Thyroid gland (tissue), 4 donors: ENCODE data around the gene PDGFA.

Experiments used
- POLR2A ChIP-seq, 2 donors: fragments of 450-650 bp; IDR thresholded peaks; one replicate each; pipeline ENCODE4 v1.6.1; 2017; ENCODE audit warnings: antibody characterized with exemption in 2 of 2, mild to moderate bottlenecking in 2 of 2, moderate library complexity in 1 of 2
- TF ChIP-seq, protein P1 (sequence below), 6 experiments: fragments of 200-600 bp in 3 of 6; fragments of 450-650 bp in 3 of 6; sonication (generic) in 3 of 6; IDR thresholded peaks; one replicate each; pipeline ENCODE4 v1.5.1; 2016 to 2019; ENCODE audit warnings: antibody characterized with exemption in 6 of 6, mild to moderate bottlenecking in 2 of 6, inconsistent platforms in 1 of 6, moderate library complexity in 1 of 6

DNA sequence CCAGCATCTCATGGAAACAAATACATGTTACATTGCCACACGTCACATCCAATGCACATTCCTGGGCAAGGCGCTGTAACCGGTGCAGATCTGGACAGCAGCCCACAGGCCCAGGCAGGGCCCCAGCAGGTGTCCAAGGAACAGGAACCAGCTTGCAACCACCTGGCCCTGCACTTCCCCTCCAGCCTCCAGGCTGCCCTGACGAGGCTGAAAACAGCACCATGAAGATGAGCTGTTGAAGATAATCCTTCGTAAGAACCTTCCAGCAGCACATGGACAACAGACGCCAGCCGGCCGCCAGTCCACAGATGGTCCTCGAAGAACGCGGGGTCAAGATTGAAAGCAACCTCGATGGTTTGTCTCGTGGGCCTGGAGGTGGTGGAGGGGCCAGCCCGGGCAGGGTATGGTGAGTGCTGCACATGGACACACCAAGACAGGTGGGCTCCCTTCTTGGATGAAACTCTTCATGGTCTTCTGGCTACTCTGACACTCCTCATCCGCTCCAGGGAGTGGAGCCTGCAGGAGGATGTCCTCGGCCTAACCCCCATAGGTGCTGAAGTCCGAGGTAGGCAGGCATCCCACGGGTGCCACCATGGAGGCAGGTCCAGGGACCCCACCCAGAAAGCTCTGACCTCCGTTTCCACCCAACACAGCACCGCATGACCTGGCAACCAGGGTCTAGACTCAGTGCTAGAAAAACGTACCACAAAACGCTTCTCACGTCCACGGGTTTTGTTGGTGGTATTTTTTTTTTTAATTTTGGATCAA, 22.9 kb downstream of the PDGFA start:
- TF ChIP-seq, protein P1, sequence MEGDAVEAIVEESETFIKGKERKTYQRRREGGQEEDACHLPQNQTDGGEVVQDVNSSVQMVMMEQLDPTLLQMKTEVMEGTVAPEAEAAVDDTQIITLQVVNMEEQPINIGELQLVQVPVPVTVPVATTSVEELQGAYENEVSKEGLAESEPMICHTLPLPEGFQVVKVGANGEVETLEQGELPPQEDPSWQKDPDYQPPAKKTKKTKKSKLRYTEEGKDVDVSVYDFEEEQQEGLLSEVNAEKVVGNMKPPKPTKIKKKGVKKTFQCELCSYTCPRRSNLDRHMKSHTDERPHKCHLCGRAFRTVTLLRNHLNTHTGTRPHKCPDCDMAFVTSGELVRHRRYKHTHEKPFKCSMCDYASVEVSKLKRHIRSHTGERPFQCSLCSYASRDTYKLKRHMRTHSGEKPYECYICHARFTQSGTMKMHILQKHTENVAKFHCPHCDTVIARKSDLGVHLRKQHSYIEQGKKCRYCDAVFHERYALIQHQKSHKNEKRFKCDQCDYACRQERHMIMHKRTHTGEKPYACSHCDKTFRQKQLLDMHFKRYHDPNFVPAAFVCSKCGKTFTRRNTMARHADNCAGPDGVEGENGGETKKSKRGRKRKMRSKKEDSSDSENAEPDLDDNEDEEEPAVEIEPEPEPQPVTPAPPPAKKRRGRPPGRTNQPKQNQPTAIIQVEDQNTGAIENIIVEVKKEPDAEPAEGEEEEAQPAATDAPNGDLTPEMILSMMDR (IDR thresholded peaks at IDR 0.05), result no peak
- TF ChIP-seq POLR2A (IDR thresholded peaks at IDR 0.05), result no peak
